GOT3 (cell line): ENCODE results near the gene USP14.

ENCODE experiments used
- DNase-seq: peaks from one replicate; lab custom pipeline; 2025; ENCODE audit warnings: mixed read lengths; lab: John Stamatoyannopoulos, UW

The USP14 gene

DNA sequence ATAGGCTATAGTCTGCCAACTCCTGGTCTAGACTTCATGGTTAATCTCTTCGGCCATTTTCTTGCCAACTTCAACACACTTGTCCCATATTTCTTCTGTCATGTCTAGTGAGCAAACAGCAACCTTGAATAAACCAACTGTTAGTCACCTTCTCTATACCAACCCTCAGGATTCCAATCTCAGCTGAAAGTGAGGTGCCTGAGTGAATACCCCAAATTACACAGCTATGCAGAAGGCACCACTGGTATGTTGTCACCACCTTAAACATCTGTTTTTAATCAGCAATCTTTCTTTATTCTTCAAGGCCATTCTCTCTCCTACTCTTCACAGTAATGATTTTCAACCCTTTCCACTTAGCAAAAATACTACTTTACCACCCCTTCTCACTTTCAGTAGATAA lies 70.2 kb downstream of the USP14 start:
- DNase-seq = no peak

- no peak for DNase-seq
These were observed 73.2 kb downstream of the USP14 start for GRCh38 chr18:231563-231962.

DNA sequence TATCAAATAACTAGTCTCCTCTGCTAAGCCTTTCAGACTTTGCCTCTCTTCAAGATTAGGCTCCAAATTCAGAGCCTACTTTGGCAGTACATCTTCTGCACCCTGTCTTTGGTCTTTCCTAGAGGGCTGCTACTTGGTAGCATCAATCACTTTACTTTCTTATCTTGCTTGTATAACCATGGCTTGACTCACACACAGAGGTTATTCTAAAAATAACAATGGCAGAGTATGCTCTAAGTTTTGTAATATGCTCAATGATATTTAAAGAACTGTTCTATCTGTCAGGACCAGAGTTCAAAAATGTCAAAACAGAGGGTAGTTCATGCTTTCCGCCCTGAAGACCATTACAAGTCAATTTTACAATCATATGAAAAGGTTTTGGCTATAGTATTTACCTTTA lies 81.8 kb downstream of the USP14 start:
- no peak for DNase-seq

- DNase-seq = no peak
These were observed 87.0 kb downstream of the USP14 start for GRCh38 chr18:245282-245847.

DNA sequence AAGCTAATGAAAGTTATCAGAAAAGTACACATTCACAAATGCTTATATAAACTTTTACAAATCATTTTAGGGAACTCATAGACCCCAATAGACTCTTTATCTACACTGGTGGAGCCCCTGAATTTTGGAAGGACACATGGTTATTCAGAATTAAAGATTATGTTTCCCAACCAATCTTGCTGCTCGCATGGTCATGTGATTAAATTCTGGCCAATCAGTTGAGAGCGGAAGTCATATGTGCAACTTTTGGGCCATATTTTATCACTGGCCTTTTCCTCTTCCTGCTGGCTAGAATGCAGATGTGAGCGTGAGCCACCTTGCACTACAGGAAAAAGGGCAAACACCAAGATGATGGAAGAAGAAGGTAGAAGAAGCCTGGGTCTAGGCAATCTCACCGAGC lies 89.7 kb downstream of the USP14 start:
- no peak for DNase-seq

DNA sequence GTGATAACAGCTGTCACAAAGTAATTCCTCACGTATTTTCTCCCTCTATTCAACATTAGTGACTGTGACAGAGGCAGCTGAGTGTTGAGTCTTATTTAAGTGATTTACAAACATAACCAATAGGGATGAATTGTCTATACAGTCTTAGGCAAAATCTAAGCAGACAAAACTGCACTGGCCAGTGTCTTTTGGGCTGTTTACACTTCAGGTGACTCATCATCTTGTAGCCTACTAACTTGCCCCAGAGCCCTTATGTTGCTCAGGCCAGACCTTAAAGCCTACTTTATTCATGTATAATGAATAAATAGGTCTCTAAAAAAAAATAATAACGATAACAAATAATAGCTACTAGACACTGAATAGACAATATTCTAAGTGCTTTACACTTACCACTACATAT lies 92.3 kb downstream of the USP14 start:
- DNase-seq = no peak

GRCh38 chr18:251572-251971 lies 93.2 kb downstream of the USP14 start:
- DNase-seq = no peak

GRCh38 chr18:253121-253520 lies 94.8 kb downstream of the USP14 start:
- DNase-seq = no peak

DNA sequence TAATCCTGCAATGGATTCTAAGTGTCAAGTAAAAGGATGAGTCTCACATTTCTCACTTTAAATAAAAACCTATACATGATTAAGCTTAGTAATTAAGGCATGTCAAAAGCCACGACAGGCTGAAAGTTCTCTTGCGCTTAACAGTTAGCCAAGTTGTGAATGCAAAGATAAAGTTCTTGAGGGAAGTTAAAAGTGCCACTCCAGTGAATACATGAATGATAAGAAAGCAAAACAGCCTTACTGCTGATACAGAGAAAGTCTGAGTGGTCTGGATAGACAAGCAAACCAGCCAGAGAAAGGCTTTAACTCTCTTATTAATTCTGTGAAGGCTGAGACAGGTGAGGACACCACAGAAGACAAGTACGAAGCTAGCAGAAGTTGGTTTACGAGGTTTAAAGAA lies 96.8 kb downstream of the USP14 start:
- DNase-seq = no peak

DNA sequence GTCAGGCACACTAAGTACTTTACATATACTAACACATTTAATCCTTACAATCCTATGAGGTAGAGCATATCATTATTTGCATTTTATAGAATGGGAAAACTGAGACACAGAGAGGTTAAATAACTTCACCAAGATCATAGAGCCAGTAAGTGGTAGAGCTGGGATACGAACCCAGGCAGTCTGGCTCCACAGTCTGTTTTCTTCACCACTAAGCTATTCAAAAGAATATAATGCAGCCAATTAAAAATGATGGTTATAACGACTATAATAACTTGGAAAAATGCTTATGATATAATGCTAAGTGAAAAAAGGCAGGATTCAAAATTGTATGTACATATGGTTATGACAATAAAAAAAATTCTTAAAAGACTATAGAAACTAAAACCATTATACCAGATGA lies 102.2 kb downstream of the USP14 start:
- no peak for DNase-seq

DNA sequence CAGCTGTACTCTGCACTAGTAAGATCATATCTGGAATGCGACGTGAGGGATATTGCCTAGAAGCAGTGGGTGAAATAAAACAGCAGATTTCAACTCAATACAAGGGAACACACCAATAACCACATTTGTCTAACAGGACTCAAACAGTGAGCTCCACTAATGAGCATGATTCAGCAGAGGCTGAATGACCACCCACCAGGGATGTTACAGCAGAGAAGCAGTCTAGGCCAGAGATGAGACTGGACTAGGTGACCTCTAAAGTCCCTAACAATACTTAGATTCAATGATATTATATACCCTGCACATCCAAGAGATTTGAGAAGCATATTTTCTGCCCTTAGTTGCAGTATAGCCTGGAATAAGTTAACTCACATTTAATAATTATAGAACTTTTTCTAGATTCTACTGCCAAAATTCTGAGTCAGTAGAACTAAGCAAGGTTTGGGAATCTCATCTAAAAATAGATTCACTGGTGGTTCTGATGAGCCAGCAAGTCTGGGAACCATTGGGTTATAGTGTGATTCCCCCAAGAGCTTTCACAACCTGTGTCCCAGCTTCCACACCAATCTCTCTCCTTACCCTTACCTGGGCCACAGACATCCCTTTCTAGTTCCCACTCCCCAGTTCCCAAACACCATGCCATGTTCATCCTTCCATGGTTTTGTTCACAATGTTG lies 103.2 kb downstream of the USP14 start:
- DNase-seq = no peak
